ENCODE results near the gene KMT2E.

GRCh38 chr7:105044449-105045070 is 30.6 kb downstream of the KMT2E start:
- TF ChIP-seq, protein P1, sequence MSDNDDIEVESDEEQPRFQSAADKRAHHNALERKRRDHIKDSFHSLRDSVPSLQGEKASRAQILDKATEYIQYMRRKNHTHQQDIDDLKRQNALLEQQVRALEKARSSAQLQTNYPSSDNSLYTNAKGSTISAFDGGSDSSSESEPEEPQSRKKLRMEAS (IDR thresholded peaks at IDR 0.05; ENCODE audit: low read depth, low read length), result no peak
- TF ChIP-seq CTCF (IDR thresholded peaks at IDR 0.05; ENCODE audit: low read depth, low read length), result no peak
- no peak for TF ChIP-seq POLR2A (IDR thresholded peaks at IDR 0.05; ENCODE audit: extremely low read depth, insufficient read length)
- no peak for TF ChIP-seq MYC (IDR thresholded peaks at IDR 0.05; ENCODE audit: low read depth, low read length)

Data from NB4 (cell line).